Esophagus squamous epithelium (tissue), 5 donors: Measurements from ENCODE around the gene MAP7D2. TPM values are rescaled to one million over a fixed set of nuclear protein-coding genes. Genes with fewer than 3 reads are reported as not detected.

Experiments
- DNase-seq: peaks from one replicate; lab custom pipeline; 2025; lab: John Stamatoyannopoulos, UW
- H3K27ac ChIP-seq, 4 donors: fragments of 200-600 bp; sonication (generic); one replicate each; pipeline ENCODE4 v1.5.1; 2016 to 2019; ENCODE audit warnings: mild to moderate bottlenecking in 1 of 4
- H3K27me3 ChIP-seq, 4 donors: fragments of 200-600 bp; sonication (generic); 1 replicate in 3 of 4; 2 replicates in 1 of 4; pipeline versions ENCODE4 v1.5.1 to v1.6.0; 2017 to 2021; ENCODE audit warnings: antibody characterized with exemption in 1 of 4
- H3K36me3 ChIP-seq, 3 donors: fragments of 200-600 bp; sonication (generic); one replicate each; pipeline ENCODE4 v1.5.1; 2016 to 2019
- H3K4me1 ChIP-seq, 3 donors: fragments of 200-600 bp; sonication (generic); one replicate each; pipeline ENCODE4 v1.5.1; 2017 to 2019
- H3K4me3 ChIP-seq, 4 donors: fragments of 200-600 bp; sonication (generic); 1 replicate in 3 of 4; 2 replicates in 1 of 4; pipeline ENCODE4 v1.5.1; 2016 to 2019; ENCODE audit warnings: mild to moderate bottlenecking in 2 of 4, moderate library complexity in 1 of 4
- H3K9me3 ChIP-seq, 3 donors: fragments of 200-600 bp; sonication (generic); one replicate each; pipeline ENCODE4 v1.5.1; 2016 to 2019
- POLR2A ChIP-seq, 4 donors: fragments of 450-650 bp; IDR thresholded peaks; one replicate each; pipeline ENCODE4 v1.6.1; 2017; ENCODE audit warnings: antibody characterized with exemption in 4 of 4, mild to moderate bottlenecking in 4 of 4, moderate library complexity in 3 of 4
- WGBS, 2 donors: methylation state at CpG; one replicate each; pipeline ENCODE4 v1.1.5; 2018; 5-methylcytosine and 5-hydroxymethylcytosine counted together
- intact Hi-C: fragments of 100-400 bp; cut with DNase I; formaldehyde crosslinking; loops from one replicate; pipeline ENCODE4 v1.15.0; 2022
- total RNA-seq, 4 donors: library from RNA; depleted of rRNA; stranded (reverse); fragments of >200 nt; gene quantifications; one replicate each; pipeline ENCODE4 v1.1.0, GENCODE V29; 2016
- TF ChIP-seq, protein P1 (sequence below), 6 experiments: fragments of 450-650 bp in 4 of 6; fragments of 200-600 bp in 2 of 6; sonication (generic) in 2 of 6; IDR thresholded peaks; one replicate each; pipeline ENCODE4 v1.5.1; 2016 to 2019; ENCODE audit warnings: antibody characterized with exemption in 6 of 6, mild to moderate bottlenecking in 4 of 6, moderate library complexity in 4 of 6
- donor health status: DM: yes; HTN: yes; CAD: no.

The MAP7D2 gene
- total RNA-seq, 4 donors from 2014 or later: 0.09 to 0.75 (median 0.38) TPM; not detected in 1

DNA sequence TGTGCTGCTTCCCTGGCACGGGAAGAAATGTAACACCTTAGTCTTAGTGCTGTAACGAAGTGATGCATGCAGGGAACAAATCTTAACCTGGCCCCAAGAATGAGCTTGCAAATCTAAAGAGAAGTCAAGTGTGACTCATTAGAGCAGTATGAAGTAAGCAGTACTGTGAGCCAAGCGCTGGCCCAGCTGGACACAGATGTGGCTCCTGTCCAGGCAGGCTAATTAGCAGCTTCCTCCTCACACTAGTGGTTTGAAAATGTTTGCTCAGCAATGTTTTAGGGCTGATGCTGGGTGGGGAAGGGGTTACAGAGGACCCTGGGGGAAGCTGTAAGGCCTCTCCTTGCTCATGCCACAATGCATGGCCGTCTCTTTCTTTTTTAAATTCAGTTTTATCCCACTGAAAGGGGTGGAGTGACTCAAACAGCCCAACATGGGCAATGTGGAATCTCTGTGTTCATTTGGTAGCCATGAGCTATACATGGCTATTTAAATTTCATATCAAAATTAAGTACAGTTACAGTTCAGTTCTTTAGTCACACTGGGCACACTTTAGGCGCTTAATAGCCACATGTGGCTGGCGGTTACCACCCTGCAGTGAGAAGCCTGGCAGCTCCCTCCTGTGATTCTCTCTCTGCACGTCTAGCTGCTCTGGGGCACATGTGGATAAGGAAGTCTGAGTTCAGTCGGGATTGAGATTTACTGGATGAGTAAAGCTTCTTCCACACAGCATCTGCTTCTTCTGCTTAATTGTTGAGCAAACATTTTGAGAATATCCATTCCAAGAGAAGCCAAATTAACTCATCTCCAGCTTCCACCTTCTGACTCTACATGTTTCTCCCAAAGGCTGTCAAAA, 48.8 kb downstream of the MAP7D2 start:
- intact Hi-C loops: no loop called here
- H3K9me3 ChIP-seq: no peaks in the 10 kb centered on the region
- H3K27me3 ChIP-seq: no peaks in the 10 kb centered on the region
- H3K27ac ChIP-seq: peak overlapping the region in 2 of 4 donors; percentile 3 to 5
- TF ChIP-seq, protein P1, sequence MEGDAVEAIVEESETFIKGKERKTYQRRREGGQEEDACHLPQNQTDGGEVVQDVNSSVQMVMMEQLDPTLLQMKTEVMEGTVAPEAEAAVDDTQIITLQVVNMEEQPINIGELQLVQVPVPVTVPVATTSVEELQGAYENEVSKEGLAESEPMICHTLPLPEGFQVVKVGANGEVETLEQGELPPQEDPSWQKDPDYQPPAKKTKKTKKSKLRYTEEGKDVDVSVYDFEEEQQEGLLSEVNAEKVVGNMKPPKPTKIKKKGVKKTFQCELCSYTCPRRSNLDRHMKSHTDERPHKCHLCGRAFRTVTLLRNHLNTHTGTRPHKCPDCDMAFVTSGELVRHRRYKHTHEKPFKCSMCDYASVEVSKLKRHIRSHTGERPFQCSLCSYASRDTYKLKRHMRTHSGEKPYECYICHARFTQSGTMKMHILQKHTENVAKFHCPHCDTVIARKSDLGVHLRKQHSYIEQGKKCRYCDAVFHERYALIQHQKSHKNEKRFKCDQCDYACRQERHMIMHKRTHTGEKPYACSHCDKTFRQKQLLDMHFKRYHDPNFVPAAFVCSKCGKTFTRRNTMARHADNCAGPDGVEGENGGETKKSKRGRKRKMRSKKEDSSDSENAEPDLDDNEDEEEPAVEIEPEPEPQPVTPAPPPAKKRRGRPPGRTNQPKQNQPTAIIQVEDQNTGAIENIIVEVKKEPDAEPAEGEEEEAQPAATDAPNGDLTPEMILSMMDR (IDR thresholded peaks at IDR 0.05): no peak
- no peak for TF ChIP-seq POLR2A (IDR thresholded peaks at IDR 0.05)
- no peak overlapping the region for H3K4me3 ChIP-seq
- peaks cover 2 to 10% (median 3%) of the 10 kb centered on the region in 3 donors for H3K4me1 ChIP-seq
- no peaks in the 10 kb centered on the region for H3K36me3 ChIP-seq
- DNase-seq: peak; percentile 0
- WGBS, 2 donors: 18 to 33% methylated on average over 4 to 8 of the region's 8 CpGs

DNA sequence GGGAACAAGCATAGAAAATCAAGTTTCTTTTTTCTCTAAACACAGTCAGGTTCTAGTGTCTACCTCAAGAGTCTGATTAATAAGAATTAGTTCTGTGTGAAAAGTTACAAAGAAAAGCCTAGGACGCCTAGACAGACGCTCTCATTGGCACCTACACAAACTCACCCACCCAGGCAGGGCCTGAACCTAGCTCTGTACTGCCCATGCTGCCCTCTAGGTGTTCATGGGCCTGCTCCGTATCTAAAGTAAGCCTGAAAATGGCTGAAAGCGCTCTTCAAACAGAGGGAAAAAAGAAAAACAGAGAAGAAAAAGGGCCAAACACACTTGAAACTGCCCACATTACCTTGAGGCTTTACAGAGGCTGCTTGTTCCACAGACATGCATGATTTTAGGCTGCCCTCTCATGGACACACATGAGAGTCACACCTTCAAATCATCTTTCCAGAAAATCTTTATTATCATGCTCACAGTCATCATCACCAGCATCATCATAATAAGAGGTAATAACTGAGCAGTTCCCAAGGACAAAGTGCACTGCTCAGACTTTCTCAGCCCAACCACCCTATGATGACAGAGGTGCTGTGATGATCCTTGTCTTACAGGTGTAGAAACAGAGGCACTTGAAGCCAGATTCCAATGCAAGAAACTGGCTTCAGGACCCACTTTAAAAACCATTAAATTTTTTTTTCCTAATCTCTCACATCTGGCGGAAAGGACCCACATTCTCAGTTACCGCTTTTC, 49.6 kb downstream of the MAP7D2 start:
- WGBS, 2 donors: 39 to 41% methylated on average over 4 to 6 of the region's 6 CpGs
- no peak overlapping the region for H3K27ac ChIP-seq
- intact Hi-C loops: no loop called here
- no peaks in the 10 kb centered on the region for H3K36me3 ChIP-seq
- no peaks in the 10 kb centered on the region for H3K9me3 ChIP-seq
- no peaks in the 10 kb centered on the region for H3K27me3 ChIP-seq
- no peak overlapping the region for H3K4me3 ChIP-seq
- peaks cover 2 to 10% (median 3%) of the 10 kb centered on the region in 3 donors for H3K4me1 ChIP-seq
- TF ChIP-seq, protein P1 (IDR thresholded peaks at IDR 0.05): peak in 4 of 6 experiments; percentile 37 to 52 (median 40)
- no peak for TF ChIP-seq POLR2A (IDR thresholded peaks at IDR 0.05)
- no peak for DNase-seq

DNA sequence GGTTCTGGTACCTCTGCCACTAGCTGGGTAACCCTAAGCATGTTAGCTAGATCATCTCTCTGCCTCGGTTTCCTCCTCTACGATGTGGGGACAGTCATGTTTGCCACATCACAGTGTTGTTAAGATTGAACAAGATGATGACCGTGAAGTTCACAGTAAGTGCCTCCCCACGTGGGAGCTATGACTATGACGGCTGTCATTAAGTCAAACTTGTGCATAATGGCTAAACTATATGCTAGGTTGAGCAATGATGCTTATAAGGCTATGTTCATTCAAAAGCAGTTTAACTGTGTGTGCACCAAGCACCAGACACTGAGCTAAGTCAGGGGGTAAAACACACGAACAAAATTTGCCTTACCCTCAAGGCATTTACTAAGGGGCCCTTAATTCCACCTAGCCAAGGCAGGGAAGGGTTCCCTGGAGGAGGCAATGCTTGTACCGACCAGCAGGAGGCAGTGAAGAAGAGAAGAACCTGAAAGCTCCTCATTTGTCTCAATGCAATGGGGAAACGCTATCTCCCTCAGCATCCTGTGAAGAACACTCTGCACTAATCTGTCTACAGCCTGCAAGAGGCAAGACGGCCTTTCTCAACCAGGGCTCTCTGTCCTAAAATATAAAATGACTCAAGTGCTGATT, 52.9 kb downstream of the MAP7D2 start:
- 36 to 51% methylated on average over 4 to 9 of the region's 9 CpGs for WGBS, 2 donors
- Histone ChIP-seq H3K36me3 (no peaks in the 10 kb centered on the region), H3K4me1 (peaks cover 2 to 10% (median 3%) of the 10 kb centered on the region in 3 donors), H3K9me3 (no peaks in the 10 kb centered on the region), H3K27ac (no peak overlapping the region), H3K27me3 (no peaks in the 10 kb centered on the region), H3K4me3 (no peak overlapping the region)
- DNase-seq: no peak
- TF ChIP-seq POLR2A (IDR thresholded peaks at IDR 0.05): no peak
- TF ChIP-seq, protein P1 (IDR thresholded peaks at IDR 0.05): peak in 1 of 6 experiments; percentile 8
- intact Hi-C loops: no loop called here

DNA sequence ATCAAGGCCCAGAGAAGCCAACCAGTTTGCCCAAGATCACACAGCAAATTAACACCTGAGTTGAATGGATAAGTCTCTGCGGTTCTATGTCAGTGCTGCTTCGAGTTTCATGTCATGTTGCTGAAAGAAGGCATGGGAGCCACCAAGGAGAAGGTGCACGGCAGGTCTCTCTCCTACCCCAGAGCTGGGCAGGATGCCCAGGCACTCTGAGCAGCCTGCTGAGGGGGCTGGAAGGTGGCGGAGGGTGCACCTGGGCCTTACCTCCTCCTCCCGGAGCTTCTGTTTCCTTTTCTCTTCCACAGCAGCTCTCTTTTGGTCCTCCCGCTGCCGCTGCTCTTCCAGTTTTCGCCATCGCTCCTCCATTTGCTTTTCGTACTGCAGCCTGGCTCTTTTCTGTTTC, 53.6 kb downstream of the MAP7D2 start:
- no peak overlapping the region for H3K4me3 ChIP-seq
- H3K27ac ChIP-seq: no peak overlapping the region
- WGBS, 2 donors: 70 to 96% methylated on average over 9 to 10 of the region's 10 CpGs
- H3K36me3 ChIP-seq: no peaks in the 10 kb centered on the region
- TF ChIP-seq POLR2A (IDR thresholded peaks at IDR 0.05): no peak
- no peaks in the 10 kb centered on the region for H3K27me3 ChIP-seq
- DNase-seq: no peak
- no peaks in the 10 kb centered on the region for H3K9me3 ChIP-seq
- H3K4me1 ChIP-seq: peaks cover 2 to 8% (median 3%) of the 10 kb centered on the region in 3 donors
- intact Hi-C loops: no loop called here

DNA sequence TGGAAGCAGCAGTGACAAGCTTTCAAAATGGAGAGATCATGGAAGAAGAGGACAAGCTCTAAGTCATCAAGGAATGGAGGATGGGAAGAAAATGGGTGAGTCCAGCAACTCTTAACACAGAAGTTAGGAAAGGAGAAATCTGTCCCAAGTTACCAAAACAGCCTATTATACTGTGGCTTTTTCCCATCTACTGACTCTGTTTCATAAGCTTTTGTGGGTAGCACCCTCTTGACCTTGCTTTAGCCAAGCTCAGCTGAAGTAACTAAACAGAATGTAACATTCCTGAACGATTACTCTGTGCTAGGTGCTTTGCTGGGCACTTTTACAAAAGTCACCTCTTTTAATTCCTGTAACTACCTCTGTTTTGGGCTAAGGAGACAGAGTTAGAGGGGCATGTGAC, 54.9 kb downstream of the MAP7D2 start:
- Histone ChIP-seq H3K27ac (no peak overlapping the region), H3K4me1 (no peaks in the 10 kb centered on the region), H3K9me3 (no peaks in the 10 kb centered on the region), H3K36me3 (no peaks in the 10 kb centered on the region), H3K4me3 (no peak overlapping the region), H3K27me3 (no peaks in the 10 kb centered on the region)
- 42% methylated on average over 1 of the region's 1 CpG; no CpG with 5 or more reads in 1 of the 2 donors for WGBS, 2 donors
- TF ChIP-seq, protein P1 (IDR thresholded peaks at IDR 0.05): no peak
- no peak for TF ChIP-seq POLR2A (IDR thresholded peaks at IDR 0.05)
- intact Hi-C loops: no loop called here
- no peak for DNase-seq
